ENCODE measurements around the gene LY6G6C. TPM values are rescaled to one million over a fixed set of nuclear protein-coding genes. Genes with fewer than 3 reads are reported as not detected.

Gene LY6G6C
- total and polyA plus RNA-seq, 2 of the 13 experiments (the other 11 are each of a cell fraction or from before 2014, with no cell fraction given), result 0.15 TPM; not detected in 1

- TF ChIP-seq NFAT5 (CRISPR knock-in tag; IDR thresholded peaks at IDR 0.05), result peak; percentile 76
- TF ChIP-seq HMGXB4 (CRISPR knock-in tag; IDR thresholded peaks at IDR 0.05; ENCODE audit: borderline replicate concordance in 1 of 2, low read depth in 1 of 2), result 0 out of 4 replicates have a peak, but pooled peaks of 1 of the 2 experiments have one; percentile 33
- TF ChIP-seq ZNF446 (CRISPR knock-in tag; IDR thresholded peaks at IDR 0.05), result peak; percentile 9; the same call in 1 of the 2 replicates
- peak; percentile 49 for TF ChIP-seq PHF8 (CRISPR knock-in tag; IDR thresholded peaks at IDR 0.05)
- peak; percentile 45 for TF ChIP-seq CTCF (CRISPR knock-in tag; IDR thresholded peaks at IDR 0.05)
- TF ChIP-seq MIXL1 (CRISPR knock-in tag; IDR thresholded peaks at IDR 0.05), result 0 out of 2 replicates have a peak, but pooled peaks have one; percentile 27
- peak; percentile 33; the same call in 1 of the 2 replicates for TF ChIP-seq HNF1B (CRISPR knock-in tag; IDR thresholded peaks at IDR 0.05)
- peak; percentile 95 for TF ChIP-seq ZBTB7B (CRISPR knock-in tag; IDR thresholded peaks at IDR 0.05)
- no peak for TF ChIP-seq CBX1 (IDR thresholded peaks at IDR 0.05; ENCODE audit: low read depth)
- peak; percentile 90 for TF ChIP-seq ZNF33B (CRISPR knock-in tag; IDR thresholded peaks at IDR 0.05)
- TF ChIP-seq ARID4A (CRISPR knock-in tag; IDR thresholded peaks at IDR 0.05; ENCODE audit: borderline replicate concordance), result peak; percentile 59; the same call in 1 of the 2 replicates
- no peak for TF ChIP-seq NFE2 (CRISPR knock-in tag; IDR thresholded peaks at IDR 0.05)
Observed at GRCh38 chr6:31765910-31766794, 44.6 kb upstream of the LY6G6C start (continued).

Measured in HepG2 (cell line).